Natural killer cell (primary cell): ENCODE data around the gene NEMP1. TPM values are rescaled to one million over a fixed set of nuclear protein-coding genes. Genes with fewer than 3 reads are reported as not detected.
"Not testable (repeated sequence)": the region's sequence is repeated elsewhere in the genome, so short reads cannot be mapped to it uniquely, and the experiment has no call there.

Experiments
- ATAC-seq, 3 donors: fragments of 150-1000 bp in 2 of 3; fragments of 200-7000 bp in 1 of 3; cut with Tn5 transposase; 1 replicate in 1 of 3; 2 replicates in 2 of 3; pipeline ENCODE4 v1.10.0; 2021; ENCODE audit warnings: mild to moderate bottlenecking in 2 of 3, moderate library complexity in 2 of 3
- DNase-seq, 2 donors: peaks; one replicate each; pipeline versions ENCODE4 v3.0.0 to v3.0.0-alpha.2; 2013 to 2021; ENCODE audit warnings: mixed read lengths in 1 of 2
- H3K27ac ChIP-seq: one replicate; pipeline ENCODE4 v1.5.1; 2013; ENCODE audit warnings: mild to moderate bottlenecking, low read length
- H3K27me3 ChIP-seq: one replicate; pipeline ENCODE4 v1.6.1; 2013; ENCODE audit warnings: low read length; ENCODE audit not compliant: control insufficient read depth, insufficient read depth
- H3K36me3 ChIP-seq: one replicate; pipeline ENCODE4 v1.6.1; 2013; ENCODE audit warnings: low read length; ENCODE audit not compliant: control insufficient read depth, insufficient read depth
- H3K4me1 ChIP-seq: one replicate; pipeline ENCODE4 v1.6.1; 2013; ENCODE audit warnings: low read length; ENCODE audit not compliant: control insufficient read depth, insufficient read depth
- H3K4me3 ChIP-seq: one replicate; pipeline ENCODE4 v1.5.1; 2013; ENCODE audit warnings: low read length
- H3K9me3 ChIP-seq: one replicate; pipeline ENCODE4 v1.6.1; 2013; ENCODE audit warnings: low read length; ENCODE audit not compliant: control insufficient read depth, insufficient read depth
- H3K27ac Mint-ChIP-seq, 2 donors: one replicate each; pipeline ENCODE4 v1.8.0; 2022; ENCODE audit warnings: mild to moderate bottlenecking in 2 of 2, mixed read lengths in 2 of 2, moderate library complexity in 1 of 2
- H3K27me3 Mint-ChIP-seq, 2 donors: one replicate each; pipeline ENCODE4 v1.8.0; 2022; ENCODE audit warnings: low read depth in 2 of 2, mixed read lengths in 2 of 2
- H3K36me3 Mint-ChIP-seq: one replicate; pipeline ENCODE4 v1.8.0; 2022; ENCODE audit warnings: mixed read lengths
- H3K4me1 Mint-ChIP-seq, 2 donors: one replicate each; pipeline ENCODE4 v1.8.0; 2022; ENCODE audit warnings: mixed read lengths in 2 of 2
- H3K4me3 Mint-ChIP-seq: one replicate; pipeline ENCODE4 v1.8.0; 2022; ENCODE audit warnings: mild to moderate bottlenecking, moderate library complexity, mixed read lengths
- H3K9me3 Mint-ChIP-seq, 2 donors: one replicate each; pipeline ENCODE4 v1.8.0; 2022; ENCODE audit warnings: mixed read lengths in 2 of 2
- CTCF ChIP-seq: fragments of 200-600 bp; IDR thresholded peaks from one replicate; pipeline ENCODE4 v1.8.0; 2022; ENCODE audit warnings: antibody characterized with exemption
- WGBS: methylation state at CpG from one replicate; pipeline ENCODE4 v1.1.7; 2013; ENCODE audit warnings: missing lambda C conversion rate; ENCODE audit not compliant: insufficient coverage; 5-methylcytosine and 5-hydroxymethylcytosine counted together
- intact Hi-C: fragments of 100-400 bp; cut with micrococcal nuclease; formaldehyde crosslinking; loops from one replicate; pipeline ENCODE4 v1.14.2; 2022
- total RNA-seq, 4 donors: library from RNA; stranded (reverse); fragments of 120-200 nt in 1 of 4; gene quantifications; one replicate each; pipeline versions ENCODE4 v1.2.3 to v1.2.4, GENCODE V29; 2013 to 2022

The NEMP1 gene
- total RNA-seq, 3 donors from 2014 or later (not counting 1 experiment from before 2014, with no cell fraction given): 11.1 to 16.7 (median 12.1) TPM

- Mint-ChIP-seq H3K36me3 (peaks cover 7% of the 10 kb centered on the region), H3K27ac (no peak overlapping the region), H3K4me3 (no peak overlapping the region), H3K27me3 (no peaks in the 10 kb centered on the region), H3K9me3 (no peaks in the 10 kb centered on the region), H3K4me1 (no peaks in the 10 kb centered on the region)
- no peaks in the 10 kb centered on the region for H3K4me1 ChIP-seq
- no peaks in the 10 kb centered on the region for H3K27me3 ChIP-seq
- DNase-seq: no peak
- H3K27ac ChIP-seq: no peak overlapping the region
- H3K4me3 ChIP-seq: no peak overlapping the region
- peaks cover 12% of the 10 kb centered on the region for H3K36me3 ChIP-seq
- 100% methylated on average over 5 of the region's 6 CpGs for WGBS
- no peaks in the 10 kb centered on the region for H3K9me3 ChIP-seq
- no peak for TF ChIP-seq CTCF
- ATAC-seq: no peak
- intact Hi-C loops: no loop called here
These were observed 21.4 kb downstream of the NEMP1 start for GRCh38 chr12:57057067-57057751.

- DNase-seq (no peak), ATAC-seq (no peak)
- Mint-ChIP-seq H3K27me3 (peaks cover 0 to 7% of the 10 kb centered on the region in 2 donors), H3K4me3 (no peak overlapping the region), H3K27ac (no peak overlapping the region), H3K9me3 (no peaks in the 10 kb centered on the region), H3K4me1 (peaks cover 6% of the 10 kb centered on the region in 2 donors), H3K36me3 (peaks cover 7% of the 10 kb centered on the region)
- H3K9me3 ChIP-seq: no peaks in the 10 kb centered on the region
- H3K27ac ChIP-seq: no peak overlapping the region
- no peak overlapping the region for H3K4me3 ChIP-seq
- TF ChIP-seq CTCF: no peak
- intact Hi-C loops: no loop called here
- WGBS: 83% methylated on average over 3 of the region's 3 CpGs
- H3K36me3 ChIP-seq: peaks cover 12% of the 10 kb centered on the region
- H3K4me1 ChIP-seq: peaks cover 6% of the 10 kb centered on the region
- H3K27me3 ChIP-seq: no peaks in the 10 kb centered on the region
These were observed 22.8 kb downstream of the NEMP1 start for GRCh38 chr12:57055824-57056223.

GRCh38 chr12:57053901-57054300 lies 24.7 kb downstream of the NEMP1 start:
- 90% methylated on average over 3 of the region's 4 CpGs for WGBS
- intact Hi-C loops, H3K36me3 Mint-ChIP-seq, H3K4me3 Mint-ChIP-seq, H3K4me3 ChIP-seq, DNase-seq, H3K27me3 ChIP-seq, H3K9me3 ChIP-seq, H3K4me1 ChIP-seq, H3K27ac ChIP-seq, H3K9me3 Mint-ChIP-seq, ATAC-seq, H3K27ac Mint-ChIP-seq, H3K36me3 ChIP-seq: not testable (repeated sequence)
- Mint-ChIP-seq H3K27me3 (peaks cover 4 to 22% of the 10 kb centered on the region in 2 donors), H3K4me1 (peaks cover 9 to 13% of the 10 kb centered on the region in 2 donors)

- peaks cover 8 to 26% of the 10 kb centered on the region in 2 donors for H3K27me3 Mint-ChIP-seq
- intact Hi-C loops, ATAC-seq, H3K4me3 Mint-ChIP-seq, DNase-seq, H3K27ac Mint-ChIP-seq, H3K36me3 Mint-ChIP-seq, H3K27me3 ChIP-seq, H3K9me3 Mint-ChIP-seq, H3K27ac ChIP-seq, H3K4me3 ChIP-seq, H3K9me3 ChIP-seq, H3K36me3 ChIP-seq: not testable (repeated sequence)
- H3K4me1 Mint-ChIP-seq: peaks cover 9 to 17% of the 10 kb centered on the region in 2 donors
- 100% methylated on average over 1 of the region's 4 CpGs for WGBS
- peaks cover 11% of the 10 kb centered on the region for H3K4me1 ChIP-seq
These were observed 25.4 kb downstream of the NEMP1 start for GRCh38 chr12:57053146-57053545.
